Panc1 (cell line): Measurements from ENCODE around the gene PDCL3. TPM values are rescaled to one million over a fixed set of nuclear protein-coding genes. Genes with fewer than 3 reads are reported as not detected.
A peak's percentile ranks its signal among the peaks of the same experiment; 100 is the strongest.

Source experiments
- ATAC-seq: fragments of 200-7000 bp; cut with Tn5 transposase; 2 replicates; pipeline ENCODE4 v1.9.1; 2020; ENCODE audit warnings: mild to moderate bottlenecking, moderate library complexity
- Bru-seq: library from RNA; stranded (reverse); fragments of 400-500 nt; gene quantifications from one replicate; lab custom pipeline; 2021; lab: Mats Ljungman, UMichigan
- BruChase-seq, 2 experiments: library from RNA; stranded (reverse); fragments of 400-500 nt; gene quantifications; one replicate each; lab custom pipeline; 2021; lab: Mats Ljungman, UMichigan
- BruUV-seq: library from RNA; stranded (reverse); fragments of 400-500 nt; replicated peaks from 2 replicates; lab custom pipeline; 2021; lab: Mats Ljungman, UMichigan
- CTCF ChIA-PET: fragments of 300-600 bp; sonication (Branson Sonifier 250); formaldehyde crosslinking; loops from one replicate; lab custom pipeline; 2022; ENCODE audit warnings: antibody characterized with exemption; lab: Charles Lee
- POLR2A ChIA-PET: fragments of 300-600 bp; sonication (Branson Sonifier 250); formaldehyde crosslinking; loops from one replicate; lab custom pipeline; 2022; ENCODE audit warnings: antibody characterized with exemption; lab: Charles Lee
- DNase-seq: peaks from one replicate; pipeline ENCODE4 v3.0.0-alpha.2; 2010; ENCODE audit warnings: low read depth, low spot score
- H3K27ac ChIP-seq: 2 replicates; pipeline ENCODE4 v1.5.1; 2011; ENCODE audit warnings: mild to moderate bottlenecking, low read length, inconsistent platforms
- H3K27me3 ChIP-seq: fragments of 200-500 bp; sonication (Bioruptor generic); 2 replicates; pipeline ENCODE4 v1.6.0; 2014; ENCODE audit warnings: low read length, inconsistent platforms; ENCODE audit not compliant: control insufficient read depth, insufficient read depth
- H3K36me3 ChIP-seq: fragments of 200-500 bp; sonication (Bioruptor generic); 2 replicates; pipeline ENCODE4 v1.5.1; 2014; ENCODE audit warnings: inconsistent platforms, mild to moderate bottlenecking, low read length, moderate library complexity; ENCODE audit not compliant: control insufficient read depth, insufficient read depth
- H3K4me1 ChIP-seq: 2 replicates; pipeline ENCODE4 v1.5.1; 2011; ENCODE audit warnings: inconsistent platforms, mild to moderate bottlenecking, low read length, moderate library complexity; ENCODE audit not compliant: control insufficient read depth, insufficient read depth
- H3K4me3 ChIP-seq, 2 experiments: 2 replicates each; pipeline ENCODE4 v1.5.1; 2011 to 2012; ENCODE audit warnings: low read depth in 2 of 2, low read length in 2 of 2, mild to moderate bottlenecking in 2 of 2, inconsistent platforms in 1 of 2, moderate library complexity in 1 of 2
- H3K9me3 ChIP-seq: fragments of 200-500 bp; sonication (Bioruptor generic); 2 replicates; pipeline ENCODE4 v1.5.1; 2014; ENCODE audit warnings: low read depth, mild to moderate bottlenecking, inconsistent platforms, low read length, moderate library complexity; ENCODE audit not compliant: control insufficient read depth, insufficient read depth
- CTCF ChIP-seq: fragments of 450-650 bp; IDR thresholded peaks from 2 replicates; pipeline ENCODE4 v1.5.1; 2017; ENCODE audit warnings: mild to moderate bottlenecking
- POLR2AphosphoS5 ChIP-seq: IDR thresholded peaks from 2 replicates; pipeline ENCODE4 v1.6.1; 2012; ENCODE audit warnings: mild to moderate bottlenecking, low read depth, low read length, moderate library complexity
- REST ChIP-seq, 2 experiments: IDR thresholded peaks; 2 replicates each; pipeline ENCODE4 v1.6.1; 2011 to 2012; ENCODE audit warnings: low read depth in 2 of 2, control low read depth in 1 of 2, low read length in 1 of 2, mild to moderate bottlenecking in 1 of 2, moderate library complexity in 1 of 2; ENCODE audit not compliant: insufficient read depth in 1 of 2
- SIN3A ChIP-seq: IDR thresholded peaks from 2 replicates; pipeline ENCODE4 v1.6.1; 2012; ENCODE audit warnings: low read depth, mild to moderate bottlenecking, low read length, moderate library complexity, borderline replicate concordance; ENCODE audit not compliant: insufficient read depth
- TCF7L2 ChIP-seq: IDR thresholded peaks from 2 replicates; pipeline ENCODE4 v1.6.1; 2011; ENCODE audit warnings: mild to moderate bottlenecking, low read depth, low read length, inconsistent platforms
- in situ Hi-C: cut with HindIII; loops from 2 replicates; pipeline ENCODE4 v1.10.0; 2016; ENCODE audit warnings: low sequenced_read_pairs, low pct_unique_long_range_greater_than_20kb
- intact Hi-C: fragments of 100-400 bp; cut with micrococcal nuclease; formaldehyde crosslinking; loops from one replicate; pipeline ENCODE4 v1.10.0; 2022; ENCODE audit not compliant: unreplicated experiment
- long read RNA-seq: library from polyadenylated mRNA; unstranded; transcript quantifications from one replicate; pipeline ENCODE4 v2.0.0, GENCODE V29; 2021; ENCODE audit not compliant: unreplicated experiment
- polyA plus RNA-seq: library from polyadenylated mRNA; unstranded; fragments of >200 nt; gene quantifications from one replicate; pipeline ENCODE4 v1.2.1, GENCODE V29; 2012; ENCODE audit warnings: missing spikeins; ENCODE audit not compliant: insufficient read length
- total RNA-seq: library from RNA; stranded (reverse); gene quantifications from one replicate; pipeline ENCODE4 v1.2.1, GENCODE V29; 2021; ENCODE audit not compliant: unreplicated experiment

The PDCL3 gene
- total RNA-seq (43.1 TPM), Bru-seq, nascent RNA (percentile 67 among the genes with signal in this experiment), BruChase-seq, experiment 1, labeled RNA remaining after a 2-hour chase (percentile 70 among the genes with signal in this experiment), BruChase-seq, experiment 2, labeled RNA remaining after a 6-hour chase (percentile 84 among the genes with signal in this experiment)
- polyA plus RNA-seq: 41.3 TPM
- long read RNA-seq, transcript PDCL3-201 (6 exons, 1,337 nt): major isoform, 90 of 103 reads
- long read RNA-seq, partial matches to known transcripts: 6 of 103 reads
- long read RNA-seq, other reads (novel, unspliced or antisense): 7 of 103 reads

GRCh38 chr2:100562613-100563406 lies at the start of gene PDCL3:
Gene PDCL3 (plus strand): TSS chr2:100562993. CDS start chr2:100563068, 75 bp downstream.
- Histone ChIP-seq H3K27ac (peak within 1 kb of the TSS; percentile 97), H3K9me3 (no peaks in the 10 kb centered on the region), H3K36me3 (no peaks in the 10 kb centered on the region; the same call in 1 of the 2 replicates), H3K4me3 (peak within 1 kb of the TSS; percentile 83 to 97), H3K4me1 (peaks cover 8% of the 10 kb centered on the region), H3K27me3 (no peaks in the 10 kb centered on the region)
- ChIA-PET CTCF (interaction anchor here (0.6 kb wide), 3 partner anchors 20 to 92 kb away, joined by 3 to 4 read pairs (median 3); no protein-coding TSS in a partner anchor), POLR2A (interaction anchor here (0.5 to 0.7 kb wide), 5 partner anchors 8 to 655 kb away, joined by 3 to 4 read pairs (median 3); partner anchors contain the start of gene RPL31)
- BruUV-seq: TSS peak; percentile 95
- intact Hi-C loops (loop anchor here (2.0 kb wide), 1 partner anchor 146 kb away; the partner anchor contains the start of gene CHST10), in situ Hi-C loops (no loop called here)
- peak; percentile 90 for DNase-seq
- peak; percentile 98 for ATAC-seq
- TF ChIP-seq CTCF (no peak), POLR2AphosphoS5 (peak; percentile 64; the same call in 1 of the 2 replicates)

DNA sequence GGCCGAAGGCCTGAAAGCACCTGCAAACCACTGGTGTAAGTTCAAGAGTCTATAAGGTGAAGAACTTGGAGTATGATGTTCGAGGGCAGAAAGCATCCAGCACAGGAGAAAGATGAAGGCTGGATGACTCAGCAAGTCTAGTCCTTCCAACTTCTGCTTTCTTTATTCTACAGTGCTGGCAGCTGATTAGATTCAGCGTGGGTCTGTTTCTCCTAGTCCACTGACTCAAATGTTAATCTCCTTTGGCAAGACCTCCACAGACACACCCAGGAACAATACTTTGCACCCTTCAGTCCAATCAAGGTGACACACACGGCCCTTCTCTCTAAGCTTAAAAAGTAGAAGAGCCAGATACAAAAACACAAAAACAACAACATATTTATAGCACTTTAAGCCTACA lies 49.1 kb upstream of the PDCL3 start:
- no TSS peak for BruUV-seq
- no peaks in the 10 kb centered on the region for H3K4me1 ChIP-seq
- no peaks in the 10 kb centered on the region; the same call in 1 of the 2 replicates for H3K27me3 ChIP-seq
- ChIA-PET POLR2A (no interaction called here), CTCF (no interaction called here)
- DNase-seq (no peak), ATAC-seq (no peak)
- H3K27ac ChIP-seq: no peak overlapping the region
- no peaks in the 10 kb centered on the region for H3K36me3 ChIP-seq
- TF ChIP-seq REST (IDR thresholded peaks at IDR 0.05; ENCODE audit: insufficient read depth in 1 of 2, low read depth in 2 of 2, low read length in 1 of 2) (no peak), TCF7L2 (no peak), SIN3A (no peak), POLR2AphosphoS5 (no peak), CTCF (no peak)
- intact Hi-C loops (no loop called here), in situ Hi-C loops (no loop called here)
- H3K9me3 ChIP-seq: no peaks in the 10 kb centered on the region
- H3K4me3 ChIP-seq: no peak overlapping the region
